Frontal cortex (tissue), 4 donors: Measurements from ENCODE around the gene PCSK1N. TPM values are rescaled to one million over a fixed set of nuclear protein-coding genes. Genes with fewer than 3 reads are reported as not detected.

Experiments used
- DNase-seq, 2 donors: peaks; one replicate each; pipeline ENCODE4 v3.0.0; 2012; ENCODE audit warnings: low spot score in 2 of 2
- FAIRE-seq: peaks from 2 replicates; lab custom pipeline; 2012; peaks lifted over from hg19 to GRCh38; lab: Jason Lieb, UNC
- total RNA-seq: library from RNA; depleted of rRNA; stranded (reverse); fragments of >200 nt; gene quantifications from one replicate; pipeline ENCODE4 v1.2.3, GENCODE V29; 2014
- donor health status: control.
- donor health status: control.
- donor health status: control.

The PCSK1N gene
- total RNA-seq, 1 donor from 2014 or later = 53.8 TPM

DNA sequence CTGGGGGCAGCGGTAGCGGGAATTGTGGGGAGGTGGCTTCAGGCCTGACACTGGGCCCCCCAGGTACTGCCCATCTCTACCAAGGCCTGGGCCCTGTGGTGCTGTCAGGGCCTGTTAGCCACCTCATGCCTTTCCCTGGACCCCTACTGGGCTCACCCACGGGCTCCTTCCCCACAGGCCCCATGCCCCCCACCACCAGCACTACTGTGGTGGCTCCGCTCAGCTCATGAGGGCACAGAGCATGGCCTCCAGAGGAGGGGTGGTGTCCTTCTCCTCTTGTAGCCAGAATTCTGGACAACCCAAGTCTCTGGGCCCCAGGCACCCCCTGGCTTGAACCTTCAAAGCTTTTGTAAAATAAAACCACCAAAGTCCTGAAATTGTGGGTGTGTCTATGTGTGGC is 41.5 kb downstream of the PCSK1N start:
- FAIRE-seq (no peak), DNase-seq (no peak)

- FAIRE-seq = no peak
- no peak for DNase-seq
These were observed 43.2 kb downstream of the PCSK1N start for GRCh38 chrX:48792219-48792618.

GRCh38 chrX:48791063-48791820 is 44.2 kb downstream of the PCSK1N start:
- DNase-seq (no peak), FAIRE-seq (no peak)

- DNase-seq = no peak
- FAIRE-seq = no peak
These were observed 44.9 kb downstream of the PCSK1N start for GRCh38 chrX:48790477-48790876.

DNA sequence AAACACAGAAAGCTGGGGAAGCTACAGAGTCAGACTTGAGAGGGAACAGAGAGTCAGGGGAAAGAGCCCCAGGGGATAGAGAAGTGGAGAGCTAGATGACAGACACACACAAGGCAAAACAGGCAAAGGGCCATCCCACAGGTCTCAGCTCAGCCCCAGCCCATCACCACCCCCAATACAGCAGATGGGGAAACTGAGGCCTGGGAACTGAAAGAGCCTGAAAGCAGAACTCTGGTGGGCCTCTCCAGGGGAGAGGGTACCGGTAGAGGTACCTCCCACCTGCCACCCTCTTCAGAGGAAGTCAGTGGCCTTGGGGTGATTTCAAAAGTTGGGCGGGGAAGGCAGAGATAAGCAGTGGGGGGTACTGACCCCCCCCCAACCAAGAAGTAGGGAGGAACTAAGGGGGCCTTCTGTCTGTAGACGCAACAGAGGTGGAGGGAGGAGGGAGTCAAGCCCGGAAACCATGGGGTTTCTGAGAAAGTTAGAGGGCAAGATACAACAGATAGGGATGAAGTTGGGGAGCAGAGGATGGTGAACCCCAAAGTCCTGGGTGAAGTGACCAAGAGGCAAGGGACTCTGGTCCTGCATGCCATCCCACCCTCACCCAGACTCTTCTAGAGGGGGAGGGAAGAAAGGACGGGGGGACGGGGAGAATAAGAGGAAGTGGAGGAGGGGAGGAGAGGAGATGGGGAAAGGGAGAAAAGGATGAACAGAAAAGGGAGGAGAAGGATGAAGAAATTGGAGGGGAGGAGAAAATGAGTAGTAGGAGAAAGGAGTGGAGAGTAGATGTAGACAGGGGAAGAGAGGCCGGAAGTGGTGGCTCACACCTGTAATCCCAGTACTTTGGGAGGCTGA is 45.8 kb downstream of the PCSK1N start:
- no peak for FAIRE-seq

DNA sequence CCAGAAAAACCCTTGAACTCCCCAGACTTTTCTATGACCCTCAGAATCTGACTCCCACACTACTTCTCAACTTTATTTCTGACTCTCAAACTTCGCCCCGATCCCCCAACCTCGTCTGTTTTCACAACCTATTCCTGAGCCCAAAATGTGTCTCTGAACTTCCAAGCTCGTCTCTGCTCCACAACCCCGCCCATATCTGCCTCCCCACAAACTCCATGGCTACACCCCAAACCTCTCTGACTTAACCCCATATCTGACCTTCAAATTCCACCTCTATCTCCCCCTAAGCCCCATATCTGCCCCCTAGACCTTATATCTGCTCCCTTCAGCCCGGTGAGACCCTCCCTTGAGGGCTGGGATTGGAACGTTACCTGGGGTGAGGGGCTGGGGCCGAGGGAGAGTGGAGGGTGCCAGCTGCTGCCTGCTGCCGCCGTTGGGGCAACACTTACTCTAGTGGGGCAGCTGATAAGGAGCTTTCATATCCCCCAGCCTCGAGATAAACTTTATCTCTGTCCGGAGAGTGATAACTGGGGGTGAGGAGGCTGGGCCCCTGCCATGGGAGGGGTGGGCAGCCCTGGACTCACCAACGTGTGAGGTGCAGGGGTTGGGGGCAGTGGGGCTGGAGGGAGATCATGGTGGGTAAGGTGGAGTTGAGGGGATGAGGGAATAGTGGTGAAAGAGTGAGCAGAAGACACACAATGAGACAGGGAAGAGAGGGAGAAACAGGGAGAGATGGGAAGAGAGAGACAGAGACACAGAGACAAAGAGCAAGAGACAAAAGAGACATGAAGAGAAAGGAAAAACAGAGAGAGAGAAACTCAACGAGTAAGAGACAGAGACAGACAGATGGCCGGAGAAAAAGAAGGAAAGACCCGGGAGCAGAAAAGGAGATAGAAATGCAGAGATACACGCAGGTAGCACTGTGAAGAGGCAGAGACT is 47.6 kb downstream of the PCSK1N start:
- DNase-seq (no peak), FAIRE-seq (no peak)

More for the DNA sequence above, 45.8 kb downstream of the PCSK1N start:
- DNase-seq = no peak

- DNase-seq = no peak
- FAIRE-seq = no peak
These were observed 48.4 kb downstream of the PCSK1N start for GRCh38 chrX:48786825-48787504.

DNA sequence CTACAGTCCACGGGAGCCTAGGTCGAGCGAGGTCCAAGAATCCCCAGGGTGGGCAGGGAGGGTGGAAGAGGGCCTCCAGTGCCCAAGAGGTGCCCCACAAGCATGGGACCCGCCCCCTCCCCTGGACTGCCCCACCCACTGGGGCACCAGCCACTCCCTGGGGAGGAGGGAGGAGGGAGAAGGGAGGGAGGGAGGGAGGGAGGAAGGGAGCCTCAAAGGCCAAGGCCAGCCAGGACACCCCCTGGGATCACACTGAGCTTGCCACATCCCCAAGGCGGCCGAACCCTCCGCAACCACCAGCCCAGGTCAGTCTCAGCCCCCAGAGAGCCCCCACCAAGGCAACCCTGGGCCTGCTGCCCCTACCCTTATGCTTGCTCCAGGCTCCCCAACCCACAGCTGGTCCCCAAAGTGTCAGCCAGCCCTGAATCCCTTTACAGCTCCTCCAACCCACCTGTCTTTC is 49.0 kb downstream of the PCSK1N start, which contains the start of gene GATA1:
GATA1 (plus strand) TSS at position 250 of the 460 bp plus-strand sequence. CDS start 4,520 bp downstream, outside the sequence.
- DNase-seq = no peak
- FAIRE-seq = no peak

GRCh38 chrX:48785540-48786214 is 49.7 kb downstream of the PCSK1N start:
- FAIRE-seq = no peak
- no peak for DNase-seq

DNA sequence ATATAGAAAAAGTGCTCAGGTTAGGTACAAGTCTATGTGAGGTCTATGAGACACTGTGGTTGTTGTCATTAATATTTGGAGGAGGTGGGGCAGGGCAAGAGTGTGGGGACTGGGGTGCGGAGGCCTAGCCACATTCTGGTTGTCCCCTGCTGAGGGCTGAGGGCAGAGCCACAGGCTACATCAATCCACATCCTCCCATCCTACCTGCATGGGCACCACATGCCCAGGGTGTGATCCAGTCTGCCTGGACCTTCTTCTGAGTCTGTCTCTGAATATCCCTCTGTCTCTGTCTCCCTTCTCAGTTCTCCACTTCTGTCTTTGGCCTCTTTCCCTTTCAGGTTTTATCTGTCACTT is 50.2 kb downstream of the PCSK1N start:
- FAIRE-seq = no peak
- no peak for DNase-seq

DNA sequence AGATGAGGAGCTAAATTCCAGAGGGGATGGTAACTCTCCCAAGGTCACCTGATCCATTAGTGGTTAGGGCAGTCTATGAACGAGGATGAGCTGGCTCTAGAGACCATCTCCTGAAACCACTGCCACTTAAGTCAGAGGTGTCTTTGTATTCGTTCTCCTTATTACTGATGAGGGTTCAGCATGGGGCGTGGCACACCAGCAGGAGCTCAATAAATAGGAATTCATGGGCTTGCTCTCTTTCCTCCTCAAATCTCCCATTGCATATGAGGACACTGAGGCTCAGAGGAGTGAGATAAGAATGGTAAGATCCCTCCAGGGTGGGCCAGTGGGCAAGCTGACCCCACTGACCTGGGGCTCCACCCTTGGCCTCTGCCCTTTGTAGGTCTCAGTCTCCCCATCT is 50.7 kb downstream of the PCSK1N start:
- FAIRE-seq = no peak

GRCh38 chrX:48782795-48783194 is 52.6 kb downstream of the PCSK1N start:
- no peak for FAIRE-seq
- DNase-seq = no peak

More for the DNA sequence above, 50.7 kb downstream of the PCSK1N start:
- DNase-seq = no peak

GRCh38 chrX:48782216-48782615 is 53.2 kb downstream of the PCSK1N start:
- DNase-seq (no peak), FAIRE-seq (no peak)

DNA sequence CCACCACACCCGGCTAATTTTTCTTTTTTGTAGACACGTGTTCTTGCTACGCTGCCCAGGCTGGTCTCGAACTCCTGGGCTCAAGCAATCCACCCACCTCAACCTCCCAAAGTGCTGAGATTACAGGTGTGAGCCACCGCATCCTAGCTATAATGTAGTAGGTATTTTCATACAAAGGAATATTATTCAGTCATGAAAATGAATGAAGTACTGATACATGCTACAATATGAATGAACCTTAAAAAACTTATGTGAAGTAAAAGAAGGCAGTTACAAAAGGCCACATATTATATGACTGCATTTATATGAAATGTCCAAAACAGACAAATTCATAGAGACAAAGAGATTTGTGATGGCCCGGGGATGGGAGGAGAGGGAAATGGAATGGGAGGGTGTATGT is 53.7 kb downstream of the PCSK1N start:
- DNase-seq (no peak), FAIRE-seq (no peak)

Other genes with a start within 250 kb of the PCSK1N start
- 56.7 TPM for gene WDR13, start 238.1 kb downstream of the PCSK1N start, total RNA-seq
- gene WAS, start 151.8 kb downstream of the PCSK1N start, total RNA-seq = 2.0 TPM
- gene SUV39H1, start 138.9 kb downstream of the PCSK1N start, total RNA-seq = 2.9 TPM
- not detected for gene GLOD5, start 73.9 kb downstream of the PCSK1N start, total RNA-seq
- under 0.01 TPM for gene GATA1, start 49.0 kb downstream of the PCSK1N start, total RNA-seq
- gene HDAC6, start 33.5 kb downstream of the PCSK1N start, total RNA-seq = 77.9 TPM
- not detected for gene ERAS, start 9.1 kb downstream of the PCSK1N start, total RNA-seq
- gene TIMM17B, start 62.2 kb upstream of the PCSK1N start, total RNA-seq = 33.8 TPM
- gene PQBP1, start 62.3 kb upstream of the PCSK1N start, total RNA-seq = 39.5 TPM
- 9.8 TPM for gene SLC35A2, start 76.0 kb upstream of the PCSK1N start, total RNA-seq
- 14.3 TPM for gene PIM2, start 83.4 kb upstream of the PCSK1N start, total RNA-seq
- gene OTUD5, start 122.0 kb upstream of the PCSK1N start, total RNA-seq = 17.1 TPM
- 0.41 TPM for gene KCND1, start 136.2 kb upstream of the PCSK1N start, total RNA-seq
- gene GRIPAP1, start 166.7 kb upstream of the PCSK1N start, total RNA-seq = 35.1 TPM
- 8.6 TPM for gene TFE3, start 207.7 kb upstream of the PCSK1N start, total RNA-seq
- 1.6 TPM for gene CCDC120, start 223.4 kb upstream of the PCSK1N start, total RNA-seq
- gene PRAF2, start 238.4 kb upstream of the PCSK1N start, total RNA-seq = 6.1 TPM
- 24.5 TPM for gene WDR45, start 244.3 kb upstream of the PCSK1N start, total RNA-seq